ENCODE data around the gene UGT1A5. TPM values are rescaled to one million over a fixed set of nuclear protein-coding genes. Genes with fewer than 3 reads are reported as not detected.

The UGT1A5 gene
- total and polyA plus RNA-seq, 2 of the 13 experiments (the other 11 are each of a cell fraction or from before 2014, with no cell fraction given) = not detected

DNA sequence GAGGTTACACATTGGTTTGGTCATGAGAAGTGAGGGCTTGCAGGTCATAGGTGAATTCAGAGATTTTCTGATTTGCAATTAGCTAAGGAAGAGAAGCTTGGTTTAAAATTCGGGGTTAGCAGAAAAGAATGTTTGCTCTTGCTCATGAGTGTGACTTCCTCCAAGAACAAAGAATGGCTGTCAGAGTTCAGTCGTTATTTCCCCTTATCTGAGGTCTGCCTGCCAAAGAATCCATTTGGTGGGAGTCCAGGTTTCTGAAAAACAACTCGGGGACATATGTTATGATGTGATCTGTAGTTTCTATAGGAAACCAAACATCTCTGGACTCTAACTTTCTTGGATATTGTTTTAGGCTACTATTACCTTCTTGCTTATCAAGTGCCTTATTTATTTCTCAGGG is 23.2 kb upstream of the UGT1A5 start:
- Histone ChIP-seq H3K79me2 (ENCODE audit: insufficient read depth, low read length) (no peaks in the 10 kb centered on the region), H3K9me3 (ENCODE audit: low read length) (no peaks in the 10 kb centered on the region), H3K9ac (ENCODE audit: insufficient read depth, low read depth, low read length) (no peak overlapping the region), H3K36me3 (replicated peaks in 1 of 2; ENCODE audit: control insufficient read depth in 1 of 2, insufficient read depth in 2 of 2, low read length in 2 of 2) (no peaks in the 10 kb centered on the region), H3K27me3 (ENCODE audit: control insufficient read depth in 1 of 2, insufficient read depth in 2 of 2, low read length in 2 of 2) (no peaks in the 10 kb centered on the region), H3K4me2 (ENCODE audit: low read depth, low read length) (no peak overlapping the region), H4K20me1 (ENCODE audit: insufficient read depth, low read length) (no peaks in the 10 kb centered on the region), H3K4me3 (replicated peaks in 1 of 3; ENCODE audit: insufficient read depth in 1 of 3, low read depth in 2 of 3, low read length in 3 of 3) (no peak overlapping the region), H3K4me1 (ENCODE audit: insufficient read depth, low read length) (peaks cover 9% of the 10 kb centered on the region), H3K27ac (ENCODE audit: extremely low read length, insufficient read depth, low read length) (no peak overlapping the region), H2AFZ (ENCODE audit: low read length) (no peak overlapping the region)
- in situ Hi-C loops (cut with HindIII; ENCODE audit: extremely low pct_ligation_motif_present, low pct_unique_long_range_greater_than_20kb) = no loop called here
- DNase-seq (ENCODE audit: low spot score) (no peak), ATAC-seq (no peak), FAIRE-seq (no peak)
- BruUV-seq (replicated peaks) = no TSS peak
- WGBS (ENCODE audit: low lambda C conversion rate) = 4% methylated on average over 3 of the region's 3 CpGs
- ChIA-PET POLR2A (no interaction called here), CTCF (ENCODE audit: low intra/inter-chr PET ratio, low total read pairs) (no interaction called here)
- intact Hi-C loops (cut with micrococcal nuclease; ENCODE audit: unreplicated experiment) = no loop called here
- TF ChIP-seq YY1 (IDR thresholded peaks at IDR 0.05; ENCODE audit: insufficient read depth, insufficient replicate concordance, low read depth, low read length) (no peak), ZBTB38 (CRISPR knock-in tag; IDR thresholded peaks at IDR 0.05) (no peak), ZNF260 (CRISPR knock-in tag; IDR thresholded peaks at IDR 0.05; ENCODE audit: borderline replicate concordance, low read depth) (no peak), SALL2 (CRISPR knock-in tag; IDR thresholded peaks at IDR 0.05) (no peak), DMAP1 (CRISPR knock-in tag; IDR thresholded peaks at IDR 0.05) (no peak), ZNF431 (CRISPR knock-in tag; IDR thresholded peaks at IDR 0.05; ENCODE audit: borderline replicate concordance, low read depth) (no peak)
- TF ChIP-seq, protein P1, sequence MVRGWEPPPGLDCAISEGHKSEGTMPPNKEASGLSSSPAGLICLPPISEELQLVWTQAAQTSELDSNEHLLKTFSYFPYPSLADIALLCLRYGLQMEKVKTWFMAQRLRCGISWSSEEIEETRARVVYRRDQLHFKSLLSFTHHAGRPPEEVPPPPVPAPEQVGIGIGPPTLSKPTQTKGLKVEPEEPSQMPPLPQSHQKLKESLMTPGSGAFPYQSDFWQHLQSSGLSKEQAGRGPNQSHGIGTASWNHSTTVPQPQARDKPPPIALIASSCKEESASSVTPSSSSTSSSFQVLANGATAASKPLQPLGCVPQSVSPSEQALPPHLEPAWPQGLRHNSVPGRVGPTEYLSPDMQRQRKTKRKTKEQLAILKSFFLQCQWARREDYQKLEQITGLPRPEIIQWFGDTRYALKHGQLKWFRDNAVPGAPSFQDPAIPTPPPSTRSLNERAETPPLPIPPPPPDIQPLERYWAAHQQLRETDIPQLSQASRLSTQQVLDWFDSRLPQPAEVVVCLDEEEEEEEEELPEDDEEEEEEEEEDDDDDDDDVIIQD (CRISPR knock-in tag; IDR thresholded peaks at IDR 0.05; ENCODE audit: low read depth) = no peak
- TF ChIP-seq, protein P2, sequence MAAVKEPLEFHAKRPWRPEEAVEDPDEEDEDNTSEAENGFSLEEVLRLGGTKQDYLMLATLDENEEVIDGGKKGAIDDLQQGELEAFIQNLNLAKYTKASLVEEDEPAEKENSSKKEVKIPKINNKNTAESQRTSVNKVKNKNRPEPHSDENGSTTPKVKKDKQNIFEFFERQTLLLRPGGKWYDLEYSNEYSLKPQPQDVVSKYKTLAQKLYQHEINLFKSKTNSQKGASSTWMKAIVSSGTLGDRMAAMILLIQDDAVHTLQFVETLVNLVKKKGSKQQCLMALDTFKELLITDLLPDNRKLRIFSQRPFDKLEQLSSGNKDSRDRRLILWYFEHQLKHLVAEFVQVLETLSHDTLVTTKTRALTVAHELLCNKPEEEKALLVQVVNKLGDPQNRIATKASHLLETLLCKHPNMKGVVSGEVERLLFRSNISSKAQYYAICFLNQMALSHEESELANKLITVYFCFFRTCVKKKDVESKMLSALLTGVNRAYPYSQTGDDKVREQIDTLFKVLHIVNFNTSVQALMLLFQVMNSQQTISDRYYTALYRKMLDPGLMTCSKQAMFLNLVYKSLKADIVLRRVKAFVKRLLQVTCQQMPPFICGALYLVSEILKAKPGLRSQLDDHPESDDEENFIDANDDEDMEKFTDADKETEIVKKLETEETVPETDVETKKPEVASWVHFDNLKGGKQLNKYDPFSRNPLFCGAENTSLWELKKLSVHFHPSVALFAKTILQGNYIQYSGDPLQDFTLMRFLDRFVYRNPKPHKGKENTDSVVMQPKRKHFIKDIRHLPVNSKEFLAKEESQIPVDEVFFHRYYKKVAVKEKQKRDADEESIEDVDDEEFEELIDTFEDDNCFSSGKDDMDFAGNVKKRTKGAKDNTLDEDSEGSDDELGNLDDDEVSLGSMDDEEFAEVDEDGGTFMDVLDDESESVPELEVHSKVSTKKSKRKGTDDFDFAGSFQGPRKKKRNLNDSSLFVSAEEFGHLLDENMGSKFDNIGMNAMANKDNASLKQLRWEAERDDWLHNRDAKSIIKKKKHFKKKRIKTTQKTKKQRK (IDR thresholded peaks at IDR 0.05; ENCODE audit: low read length) = no peak
- TF ChIP-seq, protein P3, sequence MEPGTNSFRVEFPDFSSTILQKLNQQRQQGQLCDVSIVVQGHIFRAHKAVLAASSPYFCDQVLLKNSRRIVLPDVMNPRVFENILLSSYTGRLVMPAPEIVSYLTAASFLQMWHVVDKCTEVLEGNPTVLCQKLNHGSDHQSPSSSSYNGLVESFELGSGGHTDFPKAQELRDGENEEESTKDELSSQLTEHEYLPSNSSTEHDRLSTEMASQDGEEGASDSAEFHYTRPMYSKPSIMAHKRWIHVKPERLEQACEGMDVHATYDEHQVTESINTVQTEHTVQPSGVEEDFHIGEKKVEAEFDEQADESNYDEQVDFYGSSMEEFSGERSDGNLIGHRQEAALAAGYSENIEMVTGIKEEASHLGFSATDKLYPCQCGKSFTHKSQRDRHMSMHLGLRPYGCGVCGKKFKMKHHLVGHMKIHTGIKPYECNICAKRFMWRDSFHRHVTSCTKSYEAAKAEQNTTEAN (CRISPR knock-in tag; conservative IDR thresholded peaks at IDR 0.05) = no peak

Measured in HepG2 (cell line).